ENCODE data around the gene ULK2. TPM values are rescaled to one million over a fixed set of nuclear protein-coding genes. Genes with fewer than 3 reads are reported as not detected.

The ULK2 gene
- total and polyA plus RNA-seq, 2 donors from 2014 or later, result 6.6 to 16.3 TPM

GRCh38 chr17:19800571-19800970, 67.2 kb downstream of the ULK2 start:
- DNase-seq (no peak), FAIRE-seq (no peak)

DNA sequence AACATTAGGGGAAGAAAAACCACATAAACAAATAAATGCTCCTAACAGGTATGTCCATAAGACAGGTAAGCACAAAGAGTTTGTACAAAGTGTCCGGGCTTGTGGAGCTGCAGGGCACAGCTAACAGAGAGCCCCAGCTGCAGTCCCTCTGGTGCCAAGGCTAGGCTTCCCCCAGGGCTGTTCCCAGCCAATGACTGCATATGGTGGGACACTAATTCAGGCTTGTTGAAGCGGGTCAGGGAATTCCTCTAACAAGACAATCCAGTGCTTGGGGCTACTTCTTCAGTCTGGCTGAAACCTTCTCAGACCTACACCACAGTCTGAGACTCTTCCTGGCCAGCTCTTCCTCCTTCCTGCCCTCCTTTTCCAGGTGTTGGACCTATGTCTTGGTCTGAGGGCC, 67.9 kb downstream of the ULK2 start:
- H3K27me3 ChIP-seq (ENCODE audit: control insufficient read depth, insufficient read depth, low read length), result no peaks in the 10 kb centered on the region
- H3K4me3 ChIP-seq (ENCODE audit: low read length in 3 of 3), result no peak overlapping the region
- H3K36me3 ChIP-seq (ENCODE audit: control insufficient read depth in 2 of 3, insufficient read depth in 3 of 3, low read length in 3 of 3), result peaks cover 22 to 37% (median 25%) of the 10 kb centered on the region in 3 donors
- no peak overlapping the region for H3K9ac ChIP-seq (ENCODE audit: low read length in 3 of 3)
- H3K9me3 ChIP-seq (ENCODE audit: control insufficient read depth in 2 of 3, insufficient read depth in 1 of 3, low read length in 3 of 3), result peaks cover 0 to 5% (median 2%) of the 10 kb centered on the region in 3 donors
- intact Hi-C loops (cut with DNase I), result no loop called here
- no peak for DNase-seq
- no peaks in the 10 kb centered on the region for H3K4me1 ChIP-seq (ENCODE audit: control insufficient read depth in 2 of 3, insufficient read depth in 2 of 3, low read depth in 1 of 3, low read length in 3 of 3)
- no peak for FAIRE-seq
- TF ChIP-seq, protein P1, sequence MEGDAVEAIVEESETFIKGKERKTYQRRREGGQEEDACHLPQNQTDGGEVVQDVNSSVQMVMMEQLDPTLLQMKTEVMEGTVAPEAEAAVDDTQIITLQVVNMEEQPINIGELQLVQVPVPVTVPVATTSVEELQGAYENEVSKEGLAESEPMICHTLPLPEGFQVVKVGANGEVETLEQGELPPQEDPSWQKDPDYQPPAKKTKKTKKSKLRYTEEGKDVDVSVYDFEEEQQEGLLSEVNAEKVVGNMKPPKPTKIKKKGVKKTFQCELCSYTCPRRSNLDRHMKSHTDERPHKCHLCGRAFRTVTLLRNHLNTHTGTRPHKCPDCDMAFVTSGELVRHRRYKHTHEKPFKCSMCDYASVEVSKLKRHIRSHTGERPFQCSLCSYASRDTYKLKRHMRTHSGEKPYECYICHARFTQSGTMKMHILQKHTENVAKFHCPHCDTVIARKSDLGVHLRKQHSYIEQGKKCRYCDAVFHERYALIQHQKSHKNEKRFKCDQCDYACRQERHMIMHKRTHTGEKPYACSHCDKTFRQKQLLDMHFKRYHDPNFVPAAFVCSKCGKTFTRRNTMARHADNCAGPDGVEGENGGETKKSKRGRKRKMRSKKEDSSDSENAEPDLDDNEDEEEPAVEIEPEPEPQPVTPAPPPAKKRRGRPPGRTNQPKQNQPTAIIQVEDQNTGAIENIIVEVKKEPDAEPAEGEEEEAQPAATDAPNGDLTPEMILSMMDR (IDR thresholded peaks at IDR 0.05; ENCODE audit: borderline replicate concordance, extremely low read depth, insufficient read depth), result no peak
- H3K27ac ChIP-seq (ENCODE audit: low read depth in 2 of 2, low read length in 2 of 2), result no peak overlapping the region

More at GRCh38 chr17:19800571-19800970, 67.2 kb downstream of the ULK2 start:
- Histone ChIP-seq H3K36me3 (ENCODE audit: control insufficient read depth in 2 of 3, insufficient read depth in 3 of 3, low read length in 3 of 3) (peaks cover 15 to 30% (median 25%) of the 10 kb centered on the region in 3 donors), H3K4me3 (ENCODE audit: low read length in 3 of 3) (no peak overlapping the region), H3K9me3 (ENCODE audit: control insufficient read depth in 2 of 3, insufficient read depth in 1 of 3, low read length in 3 of 3) (peaks cover 0 to 5% (median 2%) of the 10 kb centered on the region in 3 donors), H3K27me3 (ENCODE audit: control insufficient read depth, insufficient read depth, low read length) (no peaks in the 10 kb centered on the region), H3K4me1 (ENCODE audit: control insufficient read depth in 2 of 3, insufficient read depth in 2 of 3, low read depth in 1 of 3, low read length in 3 of 3) (no peaks in the 10 kb centered on the region), H3K9ac (ENCODE audit: low read length in 3 of 3) (no peak overlapping the region), H3K27ac (ENCODE audit: low read depth in 2 of 2, low read length in 2 of 2) (no peak overlapping the region)
- TF ChIP-seq, protein P1 (IDR thresholded peaks at IDR 0.05; ENCODE audit: borderline replicate concordance, extremely low read depth, insufficient read depth), result no peak
- intact Hi-C loops (cut with DNase I), result no loop called here

DNA sequence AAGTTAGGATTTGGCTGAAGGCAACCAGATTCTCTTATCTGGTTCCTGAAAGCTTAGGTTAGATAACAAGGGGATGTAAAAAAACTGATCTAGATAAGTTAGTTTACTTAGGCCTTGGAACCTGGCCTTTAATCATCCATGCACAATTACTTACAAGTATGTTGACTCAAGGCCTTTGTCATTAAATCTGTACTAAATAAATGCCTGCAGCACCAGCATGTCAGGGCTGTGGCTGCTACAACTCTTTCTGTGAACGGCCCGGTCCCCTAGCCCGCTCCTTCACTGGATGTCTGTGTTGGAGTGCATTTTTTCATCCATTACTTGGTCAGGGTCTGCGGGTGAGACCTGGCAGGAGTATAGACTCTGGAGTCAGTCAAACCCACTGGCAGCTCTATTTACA, 71.3 kb downstream of the ULK2 start:
- Histone ChIP-seq H3K27me3 (ENCODE audit: control insufficient read depth, insufficient read depth, low read length) (no peaks in the 10 kb centered on the region), H3K9me3 (ENCODE audit: control insufficient read depth in 2 of 3, insufficient read depth in 1 of 3, low read length in 3 of 3) (peaks cover 0 to 5% (median 2%) of the 10 kb centered on the region in 3 donors), H3K9ac (ENCODE audit: low read length in 3 of 3) (no peak overlapping the region), H3K36me3 (ENCODE audit: control insufficient read depth in 2 of 3, insufficient read depth in 3 of 3, low read length in 3 of 3) (peaks cover 16 to 50% (median 28%) of the 10 kb centered on the region in 3 donors), H3K27ac (ENCODE audit: low read depth in 2 of 2, low read length in 2 of 2) (no peak overlapping the region), H3K4me3 (ENCODE audit: low read length in 3 of 3) (no peak overlapping the region), H3K4me1 (ENCODE audit: control insufficient read depth in 2 of 3, insufficient read depth in 2 of 3, low read depth in 1 of 3, low read length in 3 of 3) (no peaks in the 10 kb centered on the region)
- FAIRE-seq (no peak), DNase-seq (no peak)
- intact Hi-C loops (cut with DNase I), result no loop called here
- TF ChIP-seq, protein P1 (IDR thresholded peaks at IDR 0.05; ENCODE audit: borderline replicate concordance, extremely low read depth, insufficient read depth), result no peak
